Left cardiac atrium (tissue), 4 donors: Measurements from ENCODE around the gene LRRC32. TPM values are rescaled to one million over a fixed set of nuclear protein-coding genes. Genes with fewer than 3 reads are reported as not detected.

ENCODE experiments used
- ATAC-seq, 2 donors: fragments of 200-7000 bp; cut with Tn5 transposase; one replicate each; pipeline ENCODE4 v1.9.1; 2020; ENCODE audit warnings: mild to moderate bottlenecking in 2 of 2, moderate library complexity in 2 of 2
- DNase-seq: peaks from one replicate; pipeline ENCODE4 v3.0.0-alpha.2; 2020
- intact Hi-C, 2 donors: fragments of 100-400 bp; cut with DNase I; formaldehyde crosslinking; loops; one replicate each; pipeline versions ENCODE4 v1.14.1 to v1.15.1; 2022 to 2023
- total RNA-seq, 2 donors: library from RNA; stranded (reverse); fragmentation: NEBNext Ultra II Directional; extraction: Animal tissue kit (Norgen Biotek cat#: 25700); gene quantifications; one replicate each; pipeline ENCODE4 v1.2.1, GENCODE V29; 2021
- donor health status: DM: no; HTN: yes; CAD: no.
- donor health status: DM: no; HTN: yes; CAD: no; lungs with severe emphysema.
- donor health status: DM: yes; HTN: yes; CAD: no.
- donor health status: Dilated cardiomyopathy.

LRRC32 gene
- total RNA-seq, 2 donors from 2014 or later: 43.8 to 88.2 TPM

GRCh38 chr11:76683161-76684095 lies 12.9 kb upstream of the LRRC32 start:
- intact Hi-C loops: no loop called here
- no peak for ATAC-seq
- DNase-seq: no peak

DNA sequence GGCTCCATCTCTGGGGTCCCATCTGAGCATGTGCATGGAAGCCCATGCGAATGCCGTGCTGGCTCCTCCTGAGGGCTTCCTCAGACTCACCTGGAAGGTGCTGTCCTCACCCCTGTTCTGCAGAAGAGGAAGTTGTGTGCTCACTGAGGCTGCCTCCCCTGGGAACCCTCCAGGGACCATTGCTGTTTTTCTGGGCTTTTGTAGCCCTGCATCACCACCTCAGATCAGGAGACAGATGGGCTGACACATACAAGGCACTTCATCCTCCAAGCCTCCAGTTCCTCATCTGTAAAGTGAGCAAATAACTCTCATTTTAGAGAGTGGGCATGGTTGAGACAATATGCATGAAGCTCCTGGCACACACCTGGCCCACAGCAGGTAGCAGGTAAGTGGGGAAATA lies 12.1 kb upstream of the LRRC32 start:
- ATAC-seq (no peak), DNase-seq (no peak)
- intact Hi-C loops: no loop called here

DNA sequence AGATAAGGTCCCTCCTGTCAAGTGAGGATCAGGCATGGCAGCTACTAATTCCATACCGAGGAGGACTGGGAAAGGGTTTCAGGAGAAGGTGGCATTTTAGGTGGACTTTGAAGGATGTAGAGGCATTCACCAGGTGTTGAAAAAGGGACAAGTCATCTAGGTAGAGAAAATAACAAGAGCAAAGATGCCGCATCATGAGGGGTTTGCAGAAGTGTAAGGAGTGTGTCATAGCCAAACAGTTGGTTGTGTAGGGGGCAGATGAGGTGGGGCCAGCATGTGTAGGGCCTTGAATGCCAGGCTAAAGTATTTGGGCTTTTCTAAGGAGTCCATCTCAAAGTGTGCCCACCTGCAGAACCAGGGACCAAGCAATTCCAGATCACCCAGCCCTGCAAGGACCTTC lies 11.6 kb upstream of the LRRC32 start:
- DNase-seq (no peak), ATAC-seq (no peak)
- intact Hi-C loops: no loop called here

GRCh38 chr11:76680518-76681425 lies 10.2 kb upstream of the LRRC32 start:
- DNase-seq: peak; percentile 81
- intact Hi-C loops: loop anchor here in 1 of 2 donors (2.0 kb wide), 1 partner anchor 130 kb away; no protein-coding TSS in a partner anchor
- peak; percentile 81 to 87 for ATAC-seq

DNA sequence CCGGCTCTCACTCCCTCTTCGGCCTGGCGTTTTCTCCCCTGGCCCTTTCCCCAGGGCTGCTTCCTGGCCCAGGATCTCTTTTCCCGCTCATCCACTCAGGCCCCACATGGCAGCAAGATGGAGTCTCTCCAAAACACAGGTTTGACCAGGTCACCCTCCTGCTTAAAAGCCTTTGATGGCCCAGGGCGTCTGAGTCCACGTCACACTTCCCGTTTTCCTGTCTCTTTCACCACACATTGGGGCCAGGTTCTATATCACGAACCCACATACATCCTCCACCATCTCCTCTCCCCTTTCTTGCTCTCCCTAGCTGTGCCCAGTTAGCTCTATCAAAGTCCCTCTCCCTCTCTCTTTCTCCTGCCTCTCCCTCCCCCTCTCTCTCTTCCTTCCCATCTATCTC lies 7.8 kb upstream of the LRRC32 start:
- DNase-seq: no peak
- intact Hi-C loops: loop anchor here in 1 of 2 donors (10.0 kb wide), 1 partner anchor 104 kb away; no protein-coding TSS in a partner anchor
- ATAC-seq: no peak

DNA sequence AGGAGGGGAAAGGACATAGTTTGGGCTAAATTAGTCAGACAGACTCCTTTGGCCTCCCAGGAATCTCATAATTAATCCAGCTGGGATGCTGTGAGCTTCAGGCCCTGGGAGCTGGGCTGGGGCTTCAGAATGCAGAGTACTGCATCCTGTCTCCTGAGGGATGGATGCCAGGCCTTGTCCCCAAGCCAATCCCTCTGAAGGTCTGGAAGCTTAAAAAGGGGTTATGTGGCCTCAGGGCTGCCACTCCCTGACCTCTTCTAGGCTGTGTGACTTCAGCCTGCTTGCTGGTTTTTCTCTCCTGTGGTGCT lies 6.9 kb upstream of the LRRC32 start:
- intact Hi-C loops: loop anchor here in 1 of 2 donors (10.0 kb wide), 1 partner anchor 103 kb away; no protein-coding TSS in a partner anchor
- ATAC-seq (no peak), DNase-seq (no peak)

- DNase-seq (no peak), ATAC-seq (no peak)
- intact Hi-C loops: loop anchor here in 1 of 2 donors (10.0 kb wide), 1 partner anchor 102 kb away; no protein-coding TSS in a partner anchor
Measured at GRCh38 chr11:76676636-76677457, 6.3 kb upstream of the LRRC32 start.

DNA sequence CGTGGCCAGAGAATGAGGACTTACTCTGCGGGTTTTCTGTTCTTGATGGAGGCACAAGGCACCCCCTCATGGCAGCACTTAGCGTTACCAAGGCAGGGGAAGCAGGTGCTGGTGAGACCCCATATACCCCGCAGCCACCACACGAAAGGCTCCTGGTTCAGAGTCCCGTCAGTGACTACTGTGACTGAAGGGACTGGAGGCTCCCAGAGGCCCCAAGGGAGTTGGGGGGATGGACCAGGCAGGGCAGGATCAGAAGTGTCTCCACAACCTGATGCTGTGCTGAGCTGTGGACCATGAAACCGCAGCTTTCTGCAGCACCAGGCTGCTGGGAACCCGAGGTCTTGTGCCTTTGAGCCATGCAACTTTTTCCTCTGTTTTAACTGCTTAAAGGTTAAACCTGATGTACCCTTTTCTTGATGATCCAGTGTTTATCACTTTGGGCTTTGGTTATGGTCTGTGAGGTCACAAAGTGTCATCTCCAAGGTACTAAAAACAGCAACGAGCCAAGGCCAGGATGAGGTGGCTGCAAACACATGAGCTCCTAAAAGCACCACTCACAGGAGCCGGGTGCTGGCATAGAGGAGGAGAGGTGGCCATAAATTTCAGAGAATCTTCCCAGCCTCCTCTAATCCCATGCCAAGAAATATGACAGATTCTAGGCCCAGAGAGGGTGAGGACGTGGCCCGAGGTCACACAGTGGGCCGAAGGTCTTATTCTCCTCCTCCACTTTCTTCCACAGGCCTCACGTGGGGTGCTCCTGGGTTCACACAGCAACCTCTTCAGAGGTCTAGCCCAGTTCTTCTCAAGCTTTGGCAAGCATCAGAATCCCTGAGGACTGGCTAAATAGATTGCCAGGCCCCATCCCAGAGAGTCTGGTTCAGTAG lies 4.2 kb upstream of the LRRC32 start:
- ATAC-seq (no peak), DNase-seq (no peak)
- intact Hi-C loops: loop anchor here in 1 of 2 donors (5.0 to 10.0 kb wide), 2 partner anchors 62 to 100 kb away; no protein-coding TSS in a partner anchor

GRCh38 chr11:76673176-76674142 lies 2.9 kb upstream of the LRRC32 start:
- intact Hi-C loops: loop anchor here in 1 of 2 donors (5.0 to 10.0 kb wide), 2 partner anchors 61 to 99 kb away; no protein-coding TSS in a partner anchor
- no peak for ATAC-seq
- no peak for DNase-seq

GRCh38 chr11:76672431-76673175 lies 2.1 kb upstream of the LRRC32 start:
- ATAC-seq: peak in 1 of 2 donors; percentile 1
- intact Hi-C loops: loop anchor here in 1 of 2 donors (5.0 to 10.0 kb wide), 2 partner anchors 60 to 98 kb away; no protein-coding TSS in a partner anchor
- DNase-seq: no peak

- intact Hi-C loops: loop anchor here in 1 of 2 donors (5.0 to 10.0 kb wide), 2 partner anchors 59 to 97 kb away; no protein-coding TSS in a partner anchor
- ATAC-seq: no peak
- no peak for DNase-seq
Measured at GRCh38 chr11:76671626-76672309, 1.2 kb upstream of the LRRC32 start.

DNA sequence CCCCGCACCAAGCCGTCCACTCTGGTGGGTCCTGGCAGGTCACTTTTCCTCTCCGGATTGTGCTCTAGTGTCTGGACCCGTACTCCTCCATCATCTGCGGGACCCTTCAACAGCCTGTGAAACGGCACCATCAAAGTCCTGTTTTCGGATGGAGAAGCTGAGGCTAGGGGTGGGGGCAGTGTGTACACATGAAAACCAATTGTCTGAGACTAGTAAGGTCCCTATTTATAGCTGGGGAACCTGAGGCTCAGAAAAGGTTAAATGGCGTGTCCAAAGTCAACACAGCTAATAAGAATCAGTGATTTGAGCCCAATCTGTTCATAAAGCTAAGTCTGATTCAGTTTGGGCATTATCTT lies 668 bp upstream of the LRRC32 start:
- intact Hi-C loops: loop anchor here in 1 of 2 donors (5.0 to 10.0 kb wide), 2 partner anchors 59 to 96 kb away; no protein-coding TSS in a partner anchor
- ATAC-seq: no peak
- DNase-seq: no peak

DNA sequence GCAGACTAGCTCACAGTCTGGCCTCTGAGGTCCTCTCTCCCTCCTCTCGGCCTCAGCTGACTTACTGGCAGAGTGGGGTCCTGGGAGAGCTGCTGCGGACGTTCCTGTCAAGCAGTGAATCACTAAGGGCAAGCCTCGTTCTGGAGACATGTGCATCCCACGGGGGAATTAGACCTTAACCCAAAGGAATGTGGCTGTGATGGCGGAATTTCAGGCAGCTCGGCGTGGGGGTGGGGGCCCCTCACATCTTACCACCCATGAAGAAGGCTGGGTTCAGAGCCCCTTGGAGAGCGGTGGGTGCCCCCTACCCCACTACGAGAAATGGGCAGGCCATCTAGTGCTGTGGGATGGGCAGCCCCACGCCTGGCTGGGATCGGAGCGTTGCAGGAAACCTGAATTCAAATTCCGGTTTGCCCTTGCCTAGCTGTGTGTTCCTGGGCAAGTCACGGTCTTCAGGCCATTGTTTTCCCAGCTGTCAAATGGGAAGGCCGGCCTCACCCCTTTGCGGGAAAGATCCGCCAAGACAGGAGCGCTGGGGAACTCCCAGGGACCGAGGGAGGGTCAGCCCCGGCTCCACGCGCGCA lies 554 bp downstream of the LRRC32 start:
- DNase-seq (peak; percentile 57), ATAC-seq (peak; percentile 23 to 47)
- intact Hi-C loops: loop anchor here (5.0 to 10.0 kb wide), 3 partner anchors 55 to 95 kb away; no protein-coding TSS in a partner anchor

- DNase-seq (peak; percentile 11), ATAC-seq (no peak)
- intact Hi-C loops: loop anchor here in 1 of 2 donors (10.0 kb wide), 1 partner anchor 54 kb away; no protein-coding TSS in a partner anchor
Measured at GRCh38 chr11:76668362-76669155, 2.0 kb downstream of the LRRC32 start.
